ES-I3 (cell line): ENCODE results near the gene DUSP16.
"Not testable (repeated sequence)": the region's sequence is repeated elsewhere in the genome, so short reads cannot be mapped to it uniquely, and the experiment has no call there.

Experiments used
- H3K36me3 ChIP-seq: 2 replicates; pipeline ENCODE4 v1.6.1; 2013; ENCODE audit warnings: mild to moderate bottlenecking, low read length, control low read depth, moderate library complexity; ENCODE audit not compliant: insufficient read depth
- H3K4me1 ChIP-seq: 2 replicates; pipeline ENCODE4 v1.6.1; 2013; ENCODE audit warnings: mild to moderate bottlenecking, control low read depth, low read length; ENCODE audit not compliant: insufficient read depth
- H3K9ac ChIP-seq: 2 replicates; pipeline ENCODE4 v1.6.1; 2013; ENCODE audit warnings: low read depth, mild to moderate bottlenecking, low read length, moderate library complexity
- H3K9me3 ChIP-seq: 2 replicates; pipeline ENCODE4 v1.6.1; 2013; ENCODE audit warnings: mild to moderate bottlenecking, low read length, moderate library complexity; ENCODE audit not compliant: control insufficient read depth, insufficient read depth

Gene DUSP16

DNA sequence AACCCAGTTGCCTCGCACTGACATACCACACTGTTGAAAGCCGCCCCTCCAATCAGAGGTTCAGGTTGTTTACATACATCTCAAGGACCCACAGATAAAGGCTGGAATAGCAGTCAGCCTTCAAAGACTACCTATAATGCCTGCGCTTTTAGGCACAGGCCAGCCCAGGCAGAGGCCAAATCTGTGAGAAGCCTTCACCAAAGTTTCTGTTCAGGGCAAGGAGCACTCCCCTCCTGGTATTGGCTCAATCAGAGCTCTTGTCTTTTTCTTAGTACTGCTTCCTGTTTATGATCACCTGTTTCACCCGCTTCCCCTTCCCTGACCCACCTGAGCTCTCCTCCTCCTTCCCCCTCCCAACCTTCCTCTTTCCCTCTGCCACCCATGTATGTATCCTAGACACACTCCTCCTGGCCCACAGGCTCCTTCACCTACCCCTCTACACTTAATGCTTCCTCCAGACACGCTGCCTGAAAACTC, 34.8 kb downstream of the DUSP16 start:
- H3K9me3 ChIP-seq: no peaks in the 10 kb centered on the region
- peaks cover 14% of the 10 kb centered on the region for H3K4me1 ChIP-seq
- H3K9ac ChIP-seq: no peak overlapping the region
- H3K36me3 ChIP-seq: no peaks in the 10 kb centered on the region

DNA sequence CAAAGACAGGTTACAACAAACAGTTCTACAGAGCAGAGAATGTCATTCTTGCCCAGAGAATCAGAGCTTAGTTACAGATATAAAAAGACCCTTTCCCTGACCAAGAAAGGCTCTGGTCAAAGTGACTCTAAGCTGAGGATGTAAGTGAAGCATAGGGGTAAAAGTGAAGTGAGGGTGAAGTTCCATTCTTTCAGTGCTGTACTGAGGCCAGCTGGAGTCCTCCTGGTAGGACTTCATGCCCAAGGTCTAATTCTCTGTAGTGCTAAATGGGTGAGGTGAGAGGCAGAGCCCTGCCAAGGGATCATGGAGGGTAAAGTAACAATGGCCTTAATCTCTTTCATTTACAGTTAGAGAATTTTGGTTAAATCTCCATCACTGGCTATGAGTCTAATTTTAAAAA, 38.5 kb downstream of the DUSP16 start:
- H3K9me3 ChIP-seq: no peaks in the 10 kb centered on the region
- peaks cover 34% of the 10 kb centered on the region for H3K4me1 ChIP-seq
- H3K36me3 ChIP-seq: no peaks in the 10 kb centered on the region
- H3K9ac ChIP-seq: no peak overlapping the region

DNA sequence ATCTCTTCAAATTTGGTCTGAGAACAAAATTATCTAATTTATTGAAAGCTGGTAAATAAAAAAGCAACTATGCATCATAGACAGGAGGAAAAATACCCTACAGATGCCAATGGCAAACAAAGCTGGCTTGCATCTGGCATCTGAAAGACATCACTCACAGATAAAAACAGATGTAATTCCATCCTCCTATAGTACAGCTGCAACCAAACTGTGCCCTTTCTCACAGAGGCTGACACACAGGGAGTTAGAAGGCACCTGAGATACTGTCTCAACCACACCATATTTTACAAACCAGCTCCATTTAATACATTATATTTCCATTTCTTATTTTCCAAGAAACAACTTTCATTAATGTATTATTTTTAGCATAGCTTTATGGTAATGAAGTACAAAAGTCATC, 39.4 kb downstream of the DUSP16 start:
- Histone ChIP-seq H3K36me3 (no peaks in the 10 kb centered on the region), H3K9ac (no peak overlapping the region), H3K9me3 (no peaks in the 10 kb centered on the region), H3K4me1 (peaks cover 31% of the 10 kb centered on the region)

DNA sequence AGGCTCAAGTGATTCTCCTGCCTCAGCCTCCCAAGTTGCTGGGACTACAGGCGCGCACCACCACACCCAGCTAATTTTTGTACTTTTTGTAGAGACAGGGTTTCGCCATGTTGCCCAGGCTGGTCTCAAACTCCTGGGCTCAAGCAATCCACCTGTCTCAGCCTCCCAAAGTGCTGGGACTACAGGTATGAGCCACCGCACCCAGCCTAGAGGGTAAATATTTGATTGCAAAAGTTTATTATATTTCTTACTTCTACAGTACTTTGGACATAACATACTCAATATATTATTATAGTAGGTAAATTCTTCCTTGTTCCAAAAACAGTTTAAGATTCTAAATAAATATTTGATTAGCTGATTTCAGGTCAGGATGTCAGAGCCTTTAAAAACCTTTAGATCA, 40.0 kb downstream of the DUSP16 start:
- H3K4me1 ChIP-seq: peaks cover 26% of the 10 kb centered on the region
- not testable (repeated sequence) for H3K36me3 ChIP-seq, H3K9me3 ChIP-seq, H3K9ac ChIP-seq

DNA sequence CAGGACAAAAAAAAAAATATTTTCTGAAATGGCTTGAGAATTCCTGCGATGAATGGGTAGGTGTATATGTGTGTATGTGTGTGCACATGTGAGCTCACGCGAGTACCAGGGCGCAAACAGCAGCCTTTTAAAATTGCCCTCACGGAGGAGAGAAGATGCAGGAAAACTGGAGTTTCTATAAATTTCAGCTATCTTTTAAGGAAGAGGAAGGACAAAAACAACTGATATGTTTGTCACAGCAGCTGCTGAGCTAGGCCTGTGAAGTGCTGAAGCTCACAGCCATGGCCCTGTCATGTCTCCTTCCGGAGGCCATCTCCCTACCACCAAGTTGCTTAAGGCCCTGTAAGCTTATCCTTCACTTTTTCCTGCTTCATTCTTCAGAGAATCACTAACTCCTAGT, 40.8 kb downstream of the DUSP16 start:
- H3K9ac ChIP-seq: no peak overlapping the region
- H3K4me1 ChIP-seq: peaks cover 22% of the 10 kb centered on the region
- H3K36me3 ChIP-seq: peaks cover 5% of the 10 kb centered on the region; the same call in 1 of the 2 replicates
- H3K9me3 ChIP-seq: no peaks in the 10 kb centered on the region

DNA sequence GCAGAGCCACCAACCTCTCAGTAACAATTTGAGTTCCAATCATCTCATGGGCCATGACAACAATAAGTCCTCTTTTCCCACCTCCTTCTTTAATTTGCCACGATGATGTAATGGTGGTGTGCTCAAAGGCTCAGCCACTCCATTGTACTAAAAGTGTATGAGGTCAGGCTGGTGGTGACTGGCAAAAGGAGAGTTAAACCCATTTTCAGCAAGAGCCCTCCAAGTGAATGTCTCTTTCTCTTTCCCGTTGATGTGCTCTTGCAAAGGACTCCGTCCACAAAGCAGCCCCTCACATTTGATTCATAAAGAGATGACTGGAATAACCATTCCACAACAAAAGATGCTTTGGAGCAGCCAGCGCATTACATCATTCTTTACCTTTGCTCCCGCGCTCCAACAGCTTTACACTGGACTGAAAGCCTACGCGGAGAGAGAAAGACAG, 41.6 kb downstream of the DUSP16 start:
- H3K9ac ChIP-seq: no peak overlapping the region
- peaks cover 7% of the 10 kb centered on the region; the same call in 1 of the 2 replicates for H3K36me3 ChIP-seq
- peaks cover 21% of the 10 kb centered on the region for H3K4me1 ChIP-seq
- H3K9me3 ChIP-seq: no peaks in the 10 kb centered on the region

DNA sequence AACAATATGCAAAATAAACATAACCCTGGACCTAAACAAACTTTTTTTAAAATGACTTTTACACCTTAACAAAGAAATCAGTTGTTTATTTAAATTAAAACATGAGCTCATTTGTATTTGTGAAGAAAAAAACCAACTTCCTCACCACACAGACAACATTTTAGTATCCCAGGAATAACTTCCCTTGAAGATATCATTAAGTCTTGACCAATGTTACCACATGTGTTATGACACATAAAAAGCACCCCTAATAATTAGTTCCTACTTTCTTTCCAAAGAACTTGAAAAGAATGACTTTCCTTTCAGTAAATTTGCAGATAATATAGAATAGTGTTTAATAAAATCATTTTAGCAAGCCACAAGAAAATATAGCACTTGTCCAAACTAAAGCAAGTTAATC, 42.4 kb downstream of the DUSP16 start:
- H3K4me1 ChIP-seq: peaks cover 21% of the 10 kb centered on the region

DNA sequence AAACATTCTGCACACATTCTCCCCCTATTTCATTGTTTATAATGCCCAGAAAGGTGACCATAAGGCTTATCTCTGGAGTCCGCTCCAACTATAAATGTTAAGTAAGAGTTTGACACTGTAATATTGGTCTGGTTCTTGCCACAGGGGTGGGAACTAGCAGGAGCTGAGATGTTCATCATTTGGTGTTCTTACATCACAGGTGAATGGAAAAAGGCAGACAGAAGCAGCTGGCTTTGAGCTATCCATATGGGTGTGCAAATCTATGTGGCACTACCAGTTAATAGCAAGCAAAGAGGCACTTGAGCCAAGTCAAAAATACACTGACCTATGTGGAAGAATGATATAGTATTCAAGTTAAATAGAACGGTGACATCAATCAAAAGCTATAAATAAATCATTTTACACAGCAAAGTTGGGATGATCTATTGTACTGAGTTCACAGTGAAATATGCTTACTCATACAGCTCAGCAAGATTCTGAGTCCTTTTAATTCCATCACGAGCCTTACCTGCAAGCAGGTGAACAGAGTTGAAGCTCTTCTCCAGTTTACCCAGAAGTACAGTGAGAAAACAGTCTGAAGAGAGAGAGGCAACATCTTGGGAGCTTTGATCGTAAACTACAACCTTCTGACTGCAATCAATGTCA, 43.2 kb downstream of the DUSP16 start:
- H3K36me3 ChIP-seq: peaks cover 7% of the 10 kb centered on the region; the same call in 1 of the 2 replicates
- H3K4me1 ChIP-seq: peaks cover 23% of the 10 kb centered on the region
- H3K9me3 ChIP-seq: no peaks in the 10 kb centered on the region
- no peak overlapping the region for H3K9ac ChIP-seq

More for the DNA sequence above, 42.4 kb downstream of the DUSP16 start:
- Histone ChIP-seq H3K9me3 (no peaks in the 10 kb centered on the region), H3K9ac (no peak overlapping the region), H3K36me3 (peaks cover 7% of the 10 kb centered on the region; the same call in 1 of the 2 replicates)

DNA sequence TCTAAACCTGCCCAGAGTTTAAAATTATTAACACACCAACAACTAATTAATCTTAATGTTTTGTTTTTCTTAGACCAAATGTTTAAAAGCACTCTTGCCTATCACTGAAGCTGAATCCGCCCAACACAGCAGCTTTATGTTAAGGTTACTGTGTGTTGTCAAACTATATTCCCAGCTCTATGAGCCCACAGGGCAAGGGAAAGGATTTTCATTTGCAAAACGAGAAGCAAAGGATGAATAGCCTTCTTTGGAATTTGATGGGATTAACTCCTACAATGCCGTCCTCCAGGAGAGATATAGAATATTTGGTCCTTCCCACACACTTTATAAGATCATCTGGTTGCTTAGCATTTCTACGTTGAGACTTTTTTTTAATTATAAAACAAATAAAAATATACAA, 43.7 kb downstream of the DUSP16 start:
- H3K36me3 ChIP-seq: peaks cover 7% of the 10 kb centered on the region; the same call in 1 of the 2 replicates
- H3K4me1 ChIP-seq: peaks cover 28% of the 10 kb centered on the region
- no peak overlapping the region for H3K9ac ChIP-seq
- no peaks in the 10 kb centered on the region for H3K9me3 ChIP-seq

DNA sequence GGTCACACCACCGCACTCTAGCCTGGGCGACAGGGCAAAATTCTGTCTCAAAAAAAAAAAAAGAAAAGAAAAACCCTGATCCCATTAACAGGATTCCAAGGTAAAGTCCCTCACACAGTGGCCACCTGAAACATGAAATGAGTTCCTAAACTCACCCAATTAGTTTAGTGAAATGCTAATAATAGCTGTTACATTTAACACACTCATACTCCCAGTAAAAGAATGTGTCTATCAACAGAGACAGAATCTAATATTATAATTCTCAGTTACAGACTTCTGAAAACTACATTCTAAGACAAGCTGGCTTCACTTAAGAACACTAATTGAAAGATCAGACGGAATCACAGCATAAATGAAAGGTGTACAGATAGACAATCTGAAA, 44.2 kb downstream of the DUSP16 start:
- Histone ChIP-seq H3K4me1 (peaks cover 32% of the 10 kb centered on the region), H3K36me3 (peaks cover 7% of the 10 kb centered on the region; the same call in 1 of the 2 replicates), H3K9me3 (no peaks in the 10 kb centered on the region), H3K9ac (no peak overlapping the region)

DNA sequence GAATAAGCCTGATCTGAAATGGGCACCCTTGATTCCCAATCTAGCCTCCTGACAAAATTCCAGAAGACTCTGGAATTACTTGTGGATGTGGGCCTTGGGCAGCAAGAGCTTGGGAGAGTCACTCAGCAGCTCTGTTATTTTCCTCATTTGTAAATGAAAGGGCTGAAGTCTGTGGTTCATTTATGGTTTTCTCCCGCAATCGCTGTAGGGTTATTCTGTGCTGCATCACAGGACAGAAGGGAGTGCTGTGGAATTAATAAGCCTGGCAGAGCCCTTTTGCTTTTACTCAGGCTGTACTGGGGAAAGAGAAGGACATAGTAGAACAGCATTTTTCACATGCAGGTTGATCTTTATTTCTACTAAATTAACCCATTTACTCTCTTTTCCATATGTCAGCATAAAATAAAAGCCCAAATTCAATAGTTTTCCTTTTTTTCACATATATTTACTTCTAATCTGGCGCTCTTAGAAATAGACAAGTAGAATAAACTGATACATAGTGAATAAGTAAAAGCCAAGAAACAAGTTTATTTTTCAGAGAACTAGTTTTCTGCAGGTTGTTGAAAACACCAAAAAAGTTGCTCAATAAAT, 49.2 kb downstream of the DUSP16 start:
- H3K9ac ChIP-seq: no peak overlapping the region
- H3K9me3 ChIP-seq: no peaks in the 10 kb centered on the region
- H3K36me3 ChIP-seq: peaks cover 7% of the 10 kb centered on the region; the same call in 1 of the 2 replicates
- peaks cover 21% of the 10 kb centered on the region for H3K4me1 ChIP-seq

DNA sequence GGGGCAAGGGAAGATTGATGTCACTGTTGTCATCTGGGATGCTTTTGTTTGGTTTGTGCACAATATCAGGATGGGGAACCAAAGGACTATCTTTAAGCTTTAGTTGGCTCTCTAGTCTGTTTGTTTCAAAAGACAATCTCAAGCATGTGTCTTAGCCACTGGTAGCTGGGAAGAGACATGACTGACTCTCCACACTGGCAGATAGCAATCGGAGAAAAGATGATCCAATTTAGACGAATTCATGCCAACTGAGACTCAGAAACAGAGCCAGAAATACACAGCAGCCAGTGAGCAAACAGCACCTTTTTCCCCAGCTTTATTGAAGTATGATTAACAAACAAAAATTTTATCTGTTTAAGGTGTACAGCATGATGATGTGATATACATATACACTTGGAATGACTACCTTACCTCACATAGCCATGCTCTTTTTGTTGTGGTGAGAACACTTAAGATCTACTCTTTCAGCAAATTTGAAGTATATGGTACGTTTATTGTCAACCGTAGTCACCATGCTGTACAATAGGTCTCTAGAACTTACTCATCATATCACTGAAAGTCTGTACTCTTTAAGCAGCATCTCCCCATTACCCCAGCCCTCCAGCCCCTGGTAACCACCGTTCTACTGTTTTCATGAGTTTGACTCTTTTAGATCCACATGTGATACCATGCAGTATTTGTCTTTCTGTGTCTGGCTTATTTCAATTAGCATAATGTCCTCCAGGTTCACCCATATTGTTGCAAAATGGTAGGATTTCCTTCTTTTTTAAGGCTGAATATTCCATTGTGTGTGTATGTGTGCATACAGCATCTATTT, 50.6 kb downstream of the DUSP16 start:
- Histone ChIP-seq H3K9ac (no peak overlapping the region), H3K36me3 (peaks cover 5% of the 10 kb centered on the region; the same call in 1 of the 2 replicates), H3K9me3 (no peaks in the 10 kb centered on the region), H3K4me1 (peaks cover 32% of the 10 kb centered on the region)

DNA sequence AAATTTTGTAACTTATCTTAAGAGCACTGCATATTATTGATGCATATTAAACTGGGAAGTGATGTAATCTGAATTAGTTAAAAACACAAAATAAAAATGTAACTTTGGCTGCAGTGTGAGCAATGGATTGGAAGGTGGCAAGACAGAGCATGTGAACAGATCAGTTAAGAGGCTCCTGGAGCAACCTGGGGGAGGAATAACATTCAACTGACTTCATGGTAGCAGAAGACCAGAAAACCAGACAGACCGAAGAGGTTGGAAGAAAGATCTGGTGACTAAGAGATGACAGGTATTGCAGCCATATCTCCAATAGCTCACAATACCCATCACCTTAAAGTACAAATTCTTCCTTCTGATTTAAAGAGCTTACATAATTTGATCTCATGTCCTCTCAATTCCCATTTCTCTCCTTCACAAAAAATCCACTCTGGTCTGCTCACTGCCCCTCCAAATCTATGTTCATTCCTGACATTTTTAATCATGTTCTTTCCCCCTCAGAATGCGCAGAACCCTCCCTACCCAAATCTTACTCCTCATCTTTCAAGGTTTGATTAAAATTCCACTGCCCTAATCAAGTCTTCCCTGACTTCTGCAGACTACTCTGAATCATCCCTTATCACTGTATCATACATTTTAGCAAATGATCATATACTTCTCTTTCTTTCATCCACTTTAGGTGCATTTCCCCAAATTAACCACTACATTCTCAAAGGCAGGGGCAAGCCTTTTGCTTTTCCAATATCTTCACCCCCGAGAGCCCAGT, 51.5 kb downstream of the DUSP16 start:
- H3K9ac ChIP-seq: no peak overlapping the region
- no peaks in the 10 kb centered on the region for H3K9me3 ChIP-seq
- peaks cover 41% of the 10 kb centered on the region for H3K4me1 ChIP-seq
- no peaks in the 10 kb centered on the region; the same call in 1 of the 2 replicates for H3K36me3 ChIP-seq

DNA sequence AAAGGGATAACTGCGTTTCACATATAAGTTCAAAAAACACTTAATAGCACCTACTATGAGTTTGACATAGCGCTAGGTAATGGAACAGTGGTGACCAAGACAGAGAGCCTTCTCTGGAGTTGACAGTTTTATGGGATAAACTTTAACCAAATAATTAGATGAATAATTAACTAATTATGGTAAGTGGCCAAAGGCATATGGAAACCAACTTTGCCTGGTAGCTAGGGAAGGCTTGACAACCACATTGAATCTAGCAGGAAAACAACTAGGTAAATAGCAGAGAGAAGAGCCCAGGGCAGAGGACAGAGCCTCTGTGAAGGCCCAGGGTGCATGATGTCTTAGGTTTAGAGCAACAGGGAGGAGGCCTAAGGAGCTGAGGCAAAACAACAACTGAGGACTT, 52.1 kb downstream of the DUSP16 start:
- Histone ChIP-seq H3K9ac (no peak overlapping the region), H3K4me1 (peaks cover 46% of the 10 kb centered on the region), H3K36me3 (no peaks in the 10 kb centered on the region; the same call in 1 of the 2 replicates), H3K9me3 (no peaks in the 10 kb centered on the region)
